ENCODE data around the gene ZNF451. TPM values are rescaled to one million over a fixed set of nuclear protein-coding genes. Genes with fewer than 3 reads are reported as not detected.
"Not testable (repeated sequence)": the region's sequence is repeated elsewhere in the genome, so short reads cannot be mapped to it uniquely, and the experiment has no call there.

ZNF451 gene
- polyA plus RNA-seq, 1 donor from 2014 or later = 60.2 TPM

GRCh38 chr6:57044568-57044967 is 45.4 kb upstream of the ZNF451 start:
- Histone ChIP-seq H4K20me1 (ENCODE audit: insufficient read depth) (no peaks in the 10 kb centered on the region), H3K79me2 (replicated peaks; ENCODE audit: insufficient read depth, low read length) (peaks cover 17% of the 10 kb centered on the region), H3K4me3 (ENCODE audit: low read length) (no peak overlapping the region), H3K27me3 (ENCODE audit: insufficient read depth, low read depth, low read length) (no peaks in the 10 kb centered on the region), H3K36me3 (ENCODE audit: insufficient read depth, low read length) (no peaks in the 10 kb centered on the region), H3K4me2 (ENCODE audit: low read length) (no peak overlapping the region), H3K27ac (ENCODE audit: low read length) (no peak overlapping the region), H3K9ac (ENCODE audit: low read length) (no peak overlapping the region), H2AFZ (ENCODE audit: low read depth, low read length) (no peak overlapping the region), H3K9me3 (ENCODE audit: low read length) (no peaks in the 10 kb centered on the region), H3F3A (ENCODE audit: insufficient read depth, low read length, poor library complexity, severe bottlenecking) (peaks cover 5% of the 10 kb centered on the region), H3K9me2 (ENCODE audit: insufficient read depth, low read length) (no peaks in the 10 kb centered on the region)
- TF ChIP-seq RAD21 (conservative IDR thresholded peaks at IDR 0.05) (no peak), TAF1 (IDR thresholded peaks at IDR 0.05; ENCODE audit: low read depth) (no peak), POLR2AphosphoS5 (IDR thresholded peaks at IDR 0.05) (no peak), CTCF (IDR thresholded peaks at IDR 0.05; ENCODE audit: poor library complexity, severe bottlenecking) (no peak), SMC3 (conservative IDR thresholded peaks at IDR 0.05; ENCODE audit: poor library complexity) (no peak)

- H3K27me3 ChIP-seq (ENCODE audit: insufficient read depth, low read depth, low read length); H4K20me1 ChIP-seq (ENCODE audit: insufficient read depth); H3F3A ChIP-seq (ENCODE audit: insufficient read depth, low read length, poor library complexity, severe bottlenecking); H3K9me3 ChIP-seq (ENCODE audit: low read length); H3K9me2 ChIP-seq (ENCODE audit: insufficient read depth, low read length); H3K36me3 ChIP-seq (ENCODE audit: insufficient read depth, low read length): not testable (repeated sequence)
- peak within 1 kb of the TSS; percentile 95 for H3K4me2 ChIP-seq (ENCODE audit: low read length)
- peaks cover 25% of the 10 kb centered on the region for H3K79me2 ChIP-seq (replicated peaks; ENCODE audit: insufficient read depth, low read length)
- H2AFZ ChIP-seq (ENCODE audit: low read depth, low read length) = peak within 1 kb of the TSS; percentile 41
- peak within 1 kb of the TSS; percentile 74 for H3K4me3 ChIP-seq (ENCODE audit: low read length)
- H3K27ac ChIP-seq (ENCODE audit: low read length) = peak within 1 kb of the TSS; percentile 76
- peak; percentile 77 for TF ChIP-seq MXI1 (conservative IDR thresholded peaks at IDR 0.05; ENCODE audit: poor library complexity, severe bottlenecking)
- TF ChIP-seq EP300 (conservative IDR thresholded peaks at IDR 0.05; ENCODE audit: poor library complexity, severe bottlenecking) = peak; percentile 57
- peak; percentile 20 for TF ChIP-seq RAD21 (conservative IDR thresholded peaks at IDR 0.05)
- TF ChIP-seq POLR2AphosphoS5 (IDR thresholded peaks at IDR 0.05) = peak; percentile 80
- TF ChIP-seq REST (IDR thresholded peaks at IDR 0.05; ENCODE audit: borderline replicate concordance) = peak; percentile 21
- H3K9ac ChIP-seq (ENCODE audit: low read length) = peak within 1 kb of the TSS; percentile 70
These were observed 43.4 kb upstream of the ZNF451 start, which contains the start of gene KIAA1586 for GRCh38 chr6:57046332-57047256. KIAA1586 (plus strand) TSS chr6:57046693; CDS start chr6:57046756, 63 bp downstream.

- not testable (repeated sequence) for H3K27me3 ChIP-seq (ENCODE audit: insufficient read depth, low read depth, low read length); H3F3A ChIP-seq (ENCODE audit: insufficient read depth, low read length, poor library complexity, severe bottlenecking); H3K4me3 ChIP-seq (ENCODE audit: low read length); H3K4me2 ChIP-seq (ENCODE audit: low read length); H4K20me1 ChIP-seq (ENCODE audit: insufficient read depth); H3K27ac ChIP-seq (ENCODE audit: low read length); H3K36me3 ChIP-seq (ENCODE audit: insufficient read depth, low read length); H2AFZ ChIP-seq (ENCODE audit: low read depth, low read length); H3K9ac ChIP-seq (ENCODE audit: low read length); H3K9me3 ChIP-seq (ENCODE audit: low read length); H3K9me2 ChIP-seq (ENCODE audit: insufficient read depth, low read length)
- peaks cover 25% of the 10 kb centered on the region for H3K79me2 ChIP-seq (replicated peaks; ENCODE audit: insufficient read depth, low read length)
These were observed 42.8 kb upstream of the ZNF451 start for GRCh38 chr6:57047257-57047585.

GRCh38 chr6:57047859-57048258 is 42.1 kb upstream of the ZNF451 start:
- H3K4me3 ChIP-seq (ENCODE audit: low read length) = peak overlapping the region; percentile 59

More at GRCh38 chr6:57047859-57048258, 42.1 kb upstream of the ZNF451 start:
- not testable (repeated sequence) for H2AFZ ChIP-seq (ENCODE audit: low read depth, low read length); H3F3A ChIP-seq (ENCODE audit: insufficient read depth, low read length, poor library complexity, severe bottlenecking); H3K27ac ChIP-seq (ENCODE audit: low read length); H3K36me3 ChIP-seq (ENCODE audit: insufficient read depth, low read length); H3K9me2 ChIP-seq (ENCODE audit: insufficient read depth, low read length); H4K20me1 ChIP-seq (ENCODE audit: insufficient read depth); H3K9me3 ChIP-seq (ENCODE audit: low read length); H3K27me3 ChIP-seq (ENCODE audit: insufficient read depth, low read depth, low read length); H3K9ac ChIP-seq (ENCODE audit: low read length)
- Histone ChIP-seq H3K79me2 (replicated peaks; ENCODE audit: insufficient read depth, low read length) (peaks cover 28% of the 10 kb centered on the region), H3K4me2 (ENCODE audit: low read length) (peak overlapping the region; percentile 65)

All from neural cell (in vitro differentiated cells).